Neural cell (in vitro differentiated cells): ENCODE measurements around the gene CRAT. TPM values are rescaled to one million over a fixed set of nuclear protein-coding genes. Genes with fewer than 3 reads are reported as not detected.

Source experiments
- H2AFZ ChIP-seq: fragments of 200-600, 300-800 bp; sonication (generic), shearing (Covaris generic); 2 replicates; pipeline ENCODE4 v1.6.0; 2014; ENCODE audit warnings: low read depth, mild to moderate bottlenecking, antibody characterized with exemption, low read length, moderate library complexity
- H3F3A ChIP-seq: fragments of 200-600 bp; shearing (Covaris generic); 2 replicates; pipeline ENCODE4 v1.6.1; 2016; ENCODE audit warnings: mild to moderate bottlenecking, moderate library complexity, mixed read lengths, antibody characterized with exemption, low read length; ENCODE audit not compliant: insufficient read depth, poor library complexity, severe bottlenecking
- H3K27ac ChIP-seq: fragments of 200-600, 300-800 bp; sonication (generic), shearing (Covaris generic); 2 replicates; pipeline ENCODE4 v1.5.1; 2014; ENCODE audit warnings: mild to moderate bottlenecking, low read length, moderate library complexity
- H3K27me3 ChIP-seq: fragments of 300-800, 200-600 bp; sonication (generic), shearing (Covaris generic); 2 replicates; pipeline ENCODE4 v1.6.0; 2014; ENCODE audit warnings: mild to moderate bottlenecking, low read depth, low read length, moderate library complexity; ENCODE audit not compliant: insufficient read depth
- H3K36me3 ChIP-seq: fragments of 300-800, 200-600 bp; sonication (generic), shearing (Covaris generic); 2 replicates; pipeline ENCODE4 v1.5.1; 2014; ENCODE audit warnings: mild to moderate bottlenecking, antibody characterized with exemption, low read length, moderate library complexity; ENCODE audit not compliant: insufficient read depth
- H3K4me2 ChIP-seq: fragments of 300-800, 200-600 bp; sonication (generic), shearing (Covaris generic); 2 replicates; pipeline ENCODE4 v1.6.0; 2014; ENCODE audit warnings: mild to moderate bottlenecking, low read length
- H3K4me3 ChIP-seq: fragments of 300-800, 200-600 bp; sonication (generic), shearing (Covaris generic); 2 replicates; pipeline ENCODE4 v1.5.1; 2014; ENCODE audit warnings: mild to moderate bottlenecking, low read length, moderate library complexity
- H3K79me2 ChIP-seq: fragments of 200-600 bp; shearing (Covaris generic); replicated peaks from 2 replicates; pipeline ENCODE4 v1.6.0; 2014; ENCODE audit warnings: mild to moderate bottlenecking, low read length, moderate library complexity; ENCODE audit not compliant: insufficient read depth
- H3K9ac ChIP-seq: fragments of 300-800, 200-600 bp; sonication (generic), shearing (Covaris generic); 2 replicates; pipeline ENCODE4 v1.6.1; 2016; ENCODE audit warnings: mild to moderate bottlenecking, low read length, mixed read lengths
- H3K9me2 ChIP-seq: fragments of 200-600 bp; shearing (Covaris generic); 2 replicates; pipeline ENCODE4 v1.6.1; 2016; ENCODE audit warnings: mild to moderate bottlenecking, low read length, mixed read lengths; ENCODE audit not compliant: insufficient read depth
- H3K9me3 ChIP-seq: fragments of 200-600, 300-800 bp; sonication (generic), shearing (Covaris generic); 2 replicates; pipeline ENCODE4 v1.6.1; 2016; ENCODE audit warnings: mild to moderate bottlenecking, mixed run types, low read length, moderate library complexity, mixed read lengths
- H4K20me1 ChIP-seq: fragments of 200-600 bp; shearing (Covaris generic); 2 replicates; pipeline ENCODE4 v1.6.1; 2016; ENCODE audit warnings: mild to moderate bottlenecking, mixed run types; ENCODE audit not compliant: insufficient read depth
- EP300 ChIP-seq: fragments of 450-650 bp; conservative IDR thresholded peaks from 2 replicates; pipeline ENCODE4 v1.6.1; 2014; ENCODE audit warnings: antibody characterized with exemption, mild to moderate bottlenecking, moderate library complexity; ENCODE audit not compliant: poor library complexity, severe bottlenecking
- EZH2 ChIP-seq: fragments of 200-600, 300-800 bp; shearing (Covaris generic), sonication (generic); IDR thresholded peaks from 2 replicates; pipeline ENCODE4 v1.6.1; 2014; ENCODE audit warnings: antibody characterized with exemption, low read length, borderline replicate concordance, mild to moderate bottlenecking; ENCODE audit not compliant: insufficient read depth, poor library complexity, severe bottlenecking
- MXI1 ChIP-seq: fragments of 450-650 bp; conservative IDR thresholded peaks from 2 replicates; pipeline ENCODE4 v1.6.1; 2014; ENCODE audit warnings: antibody characterized with exemption, mild to moderate bottlenecking; ENCODE audit not compliant: poor library complexity, severe bottlenecking
- POLR2AphosphoS5 ChIP-seq: IDR thresholded peaks from 2 replicates; pipeline ENCODE4 v1.6.1; 2012
- RAD21 ChIP-seq: fragments of 450-650 bp; conservative IDR thresholded peaks from 2 replicates; pipeline ENCODE4 v1.6.1; 2014; ENCODE audit warnings: antibody characterized with exemption, mild to moderate bottlenecking, moderate library complexity
- SMC3 ChIP-seq: fragments of 450-650 bp; conservative IDR thresholded peaks from 2 replicates; pipeline ENCODE4 v1.6.1; 2014; ENCODE audit warnings: antibody characterized with exemption, mild to moderate bottlenecking, moderate library complexity; ENCODE audit not compliant: poor library complexity
- TAF1 ChIP-seq: IDR thresholded peaks from 2 replicates; pipeline ENCODE4 v1.6.1; 2012; ENCODE audit warnings: low read depth
- polyA plus RNA-seq: library from polyadenylated mRNA; depleted of rRNA; stranded (reverse); fragments of >200 nt; gene quantifications from 2 replicates; pipeline ENCODE4 v1.2.3, GENCODE V29; 2014
- TF ChIP-seq, protein P1 (sequence below): IDR thresholded peaks from 2 replicates; pipeline ENCODE4 v1.6.1; 2012; ENCODE audit warnings: borderline replicate concordance
- TF ChIP-seq, protein P2 (sequence below): fragments of 450-650 bp; IDR thresholded peaks from 2 replicates; pipeline ENCODE4 v1.5.1; 2014; ENCODE audit warnings: antibody characterized with exemption, mild to moderate bottlenecking, moderate library complexity; ENCODE audit not compliant: poor library complexity, severe bottlenecking

CRAT gene
- polyA plus RNA-seq, 1 donor from 2014 or later: 14.3 TPM

- TF ChIP-seq EP300 (no peak), TAF1 (no peak), EZH2 (no peak), RAD21 (no peak), MXI1 (no peak), POLR2AphosphoS5 (no peak), SMC3 (no peak)
- TF ChIP-seq, protein P1, sequence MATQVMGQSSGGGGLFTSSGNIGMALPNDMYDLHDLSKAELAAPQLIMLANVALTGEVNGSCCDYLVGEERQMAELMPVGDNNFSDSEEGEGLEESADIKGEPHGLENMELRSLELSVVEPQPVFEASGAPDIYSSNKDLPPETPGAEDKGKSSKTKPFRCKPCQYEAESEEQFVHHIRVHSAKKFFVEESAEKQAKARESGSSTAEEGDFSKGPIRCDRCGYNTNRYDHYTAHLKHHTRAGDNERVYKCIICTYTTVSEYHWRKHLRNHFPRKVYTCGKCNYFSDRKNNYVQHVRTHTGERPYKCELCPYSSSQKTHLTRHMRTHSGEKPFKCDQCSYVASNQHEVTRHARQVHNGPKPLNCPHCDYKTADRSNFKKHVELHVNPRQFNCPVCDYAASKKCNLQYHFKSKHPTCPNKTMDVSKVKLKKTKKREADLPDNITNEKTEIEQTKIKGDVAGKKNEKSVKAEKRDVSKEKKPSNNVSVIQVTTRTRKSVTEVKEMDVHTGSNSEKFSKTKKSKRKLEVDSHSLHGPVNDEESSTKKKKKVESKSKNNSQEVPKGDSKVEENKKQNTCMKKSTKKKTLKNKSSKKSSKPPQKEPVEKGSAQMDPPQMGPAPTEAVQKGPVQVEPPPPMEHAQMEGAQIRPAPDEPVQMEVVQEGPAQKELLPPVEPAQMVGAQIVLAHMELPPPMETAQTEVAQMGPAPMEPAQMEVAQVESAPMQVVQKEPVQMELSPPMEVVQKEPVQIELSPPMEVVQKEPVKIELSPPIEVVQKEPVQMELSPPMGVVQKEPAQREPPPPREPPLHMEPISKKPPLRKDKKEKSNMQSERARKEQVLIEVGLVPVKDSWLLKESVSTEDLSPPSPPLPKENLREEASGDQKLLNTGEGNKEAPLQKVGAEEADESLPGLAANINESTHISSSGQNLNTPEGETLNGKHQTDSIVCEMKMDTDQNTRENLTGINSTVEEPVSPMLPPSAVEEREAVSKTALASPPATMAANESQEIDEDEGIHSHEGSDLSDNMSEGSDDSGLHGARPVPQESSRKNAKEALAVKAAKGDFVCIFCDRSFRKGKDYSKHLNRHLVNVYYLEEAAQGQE: no peak
- TF ChIP-seq, protein P2, sequence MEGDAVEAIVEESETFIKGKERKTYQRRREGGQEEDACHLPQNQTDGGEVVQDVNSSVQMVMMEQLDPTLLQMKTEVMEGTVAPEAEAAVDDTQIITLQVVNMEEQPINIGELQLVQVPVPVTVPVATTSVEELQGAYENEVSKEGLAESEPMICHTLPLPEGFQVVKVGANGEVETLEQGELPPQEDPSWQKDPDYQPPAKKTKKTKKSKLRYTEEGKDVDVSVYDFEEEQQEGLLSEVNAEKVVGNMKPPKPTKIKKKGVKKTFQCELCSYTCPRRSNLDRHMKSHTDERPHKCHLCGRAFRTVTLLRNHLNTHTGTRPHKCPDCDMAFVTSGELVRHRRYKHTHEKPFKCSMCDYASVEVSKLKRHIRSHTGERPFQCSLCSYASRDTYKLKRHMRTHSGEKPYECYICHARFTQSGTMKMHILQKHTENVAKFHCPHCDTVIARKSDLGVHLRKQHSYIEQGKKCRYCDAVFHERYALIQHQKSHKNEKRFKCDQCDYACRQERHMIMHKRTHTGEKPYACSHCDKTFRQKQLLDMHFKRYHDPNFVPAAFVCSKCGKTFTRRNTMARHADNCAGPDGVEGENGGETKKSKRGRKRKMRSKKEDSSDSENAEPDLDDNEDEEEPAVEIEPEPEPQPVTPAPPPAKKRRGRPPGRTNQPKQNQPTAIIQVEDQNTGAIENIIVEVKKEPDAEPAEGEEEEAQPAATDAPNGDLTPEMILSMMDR: no peak
- Histone ChIP-seq H3K27me3 (no peaks in the 10 kb centered on the region), H3K79me2 (no peaks in the 10 kb centered on the region), H3K9me3 (no peaks in the 10 kb centered on the region), H3K36me3 (no peaks in the 10 kb centered on the region), H3K4me3 (no peak overlapping the region), H3F3A (no peaks in the 10 kb centered on the region), H3K9me2 (no peaks in the 10 kb centered on the region), H4K20me1 (no peaks in the 10 kb centered on the region), H3K4me2 (no peak overlapping the region), H3K27ac (no peak overlapping the region), H3K9ac (no peak overlapping the region), H2AFZ (no peak overlapping the region)
Measured at GRCh38 chr9:129146441-129146941, 35.9 kb upstream of the CRAT start.

GRCh38 chr9:129145841-129146292, 35.3 kb upstream of the CRAT start:
- no peak for TF ChIP-seq RAD21
- TF ChIP-seq, protein P2: no peak
- no peak for TF ChIP-seq POLR2AphosphoS5
- TF ChIP-seq MXI1: no peak
- TF ChIP-seq EZH2: no peak
- TF ChIP-seq, protein P1: no peak
- no peak for TF ChIP-seq TAF1
- no peak for TF ChIP-seq SMC3
- no peak for TF ChIP-seq EP300
- H3K79me2 ChIP-seq: no peaks in the 10 kb centered on the region
- no peaks in the 10 kb centered on the region for H3K27me3 ChIP-seq
- H3K9ac ChIP-seq: no peak overlapping the region
- H3K9me2 ChIP-seq: no peaks in the 10 kb centered on the region
- no peak overlapping the region for H3K4me3 ChIP-seq
- no peak overlapping the region for H3K4me2 ChIP-seq
- no peaks in the 10 kb centered on the region for H4K20me1 ChIP-seq
- no peaks in the 10 kb centered on the region for H3F3A ChIP-seq
- H3K27ac ChIP-seq: no peak overlapping the region
- H2AFZ ChIP-seq: no peak overlapping the region
- no peaks in the 10 kb centered on the region for H3K36me3 ChIP-seq
- no peaks in the 10 kb centered on the region for H3K9me3 ChIP-seq
